ENCODE data around the gene ACTN4. TPM values are rescaled to one million over a fixed set of nuclear protein-coding genes. Genes with fewer than 3 reads are reported as not detected.

The ACTN4 gene
- total RNA-seq, 1 experiment from 2014 or later: 1,462 TPM

GRCh38 chr19:38666663-38667511 is 19.4 kb downstream of the ACTN4 start:
- CTCF ChIA-PET: interaction anchor here (0.6 to 2.6 kb wide), 6 partner anchors 8 to 29 kb away, joined by 3 to 10 read pairs (median 4); no protein-coding TSS in a partner anchor
- intact Hi-C loops (cut with micrococcal nuclease; ENCODE audit: unreplicated experiment): loop anchor here (2.0 kb wide), 2 partner anchors 16 to 26 kb away; no protein-coding TSS in a partner anchor
- peaks cover 98% of the 10 kb centered on the region for H3K36me3 Mint-ChIP-seq (ENCODE audit: insufficient read depth, unreplicated experiment)

GRCh38 chr19:38667661-38668171 is 20.3 kb downstream of the ACTN4 start:
- Mint-ChIP-seq H3K27me3 (ENCODE audit: unreplicated experiment) (no peaks in the 10 kb centered on the region), H3K36me3 (ENCODE audit: insufficient read depth, unreplicated experiment) (peaks cover 98% of the 10 kb centered on the region), H3K4me1 (ENCODE audit: low read depth, unreplicated experiment) (peaks cover 100% of the 10 kb centered on the region), H3K4me3 (ENCODE audit: low read depth, unreplicated experiment) (peak overlapping the region; percentile 29), H3K9me3 (ENCODE audit: low read depth, unreplicated experiment) (no peaks in the 10 kb centered on the region), H3K27ac (ENCODE audit: unreplicated experiment) (peak overlapping the region; percentile 100)
- CTCF ChIA-PET: interaction anchor here (0.7 to 2.6 kb wide), 4 partner anchors 15 to 416 kb away, joined by 3 to 10 read pairs (median 5); no protein-coding TSS in a partner anchor
- no TSS peak for BruUV-seq (replicated peaks)
- intact Hi-C loops (cut with micrococcal nuclease; ENCODE audit: unreplicated experiment): loop anchor here (2.0 kb wide), 2 partner anchors 15 to 25 kb away; no protein-coding TSS in a partner anchor
- DNase-seq: no peak
- no peak for TF ChIP-seq CTCF (IDR thresholded peaks at IDR 0.05; ENCODE audit: unreplicated experiment)

More at GRCh38 chr19:38666663-38667511, 19.4 kb downstream of the ACTN4 start:
- no peaks in the 10 kb centered on the region for H3K27me3 Mint-ChIP-seq (ENCODE audit: unreplicated experiment)
- no TSS peak for BruUV-seq (replicated peaks)
- TF ChIP-seq CTCF (IDR thresholded peaks at IDR 0.05; ENCODE audit: unreplicated experiment): no peak
- no peaks in the 10 kb centered on the region for H3K9me3 Mint-ChIP-seq (ENCODE audit: low read depth, unreplicated experiment)
- H3K4me3 Mint-ChIP-seq (ENCODE audit: low read depth, unreplicated experiment): peak overlapping the region; percentile 29
- H3K27ac Mint-ChIP-seq (ENCODE audit: unreplicated experiment): peak overlapping the region; percentile 100
- peaks cover 100% of the 10 kb centered on the region for H3K4me1 Mint-ChIP-seq (ENCODE audit: low read depth, unreplicated experiment)
- DNase-seq: peak; percentile 74

GRCh38 chr19:38669552-38669951 is 22.1 kb downstream of the ACTN4 start:
- Mint-ChIP-seq H3K4me3 (ENCODE audit: low read depth, unreplicated experiment) (peak overlapping the region; percentile 29), H3K27me3 (ENCODE audit: unreplicated experiment) (no peaks in the 10 kb centered on the region), H3K4me1 (ENCODE audit: low read depth, unreplicated experiment) (peaks cover 91% of the 10 kb centered on the region), H3K27ac (ENCODE audit: unreplicated experiment) (peak overlapping the region; percentile 100), H3K9me3 (ENCODE audit: low read depth, unreplicated experiment) (no peaks in the 10 kb centered on the region), H3K36me3 (ENCODE audit: insufficient read depth, unreplicated experiment) (peaks cover 93% of the 10 kb centered on the region)
- intact Hi-C loops (cut with micrococcal nuclease; ENCODE audit: unreplicated experiment): no loop called here
- DNase-seq: no peak
- no peak for TF ChIP-seq CTCF (IDR thresholded peaks at IDR 0.05; ENCODE audit: unreplicated experiment)
- BruUV-seq (replicated peaks): no TSS peak
- CTCF ChIA-PET: interaction anchor here (0.7 kb wide), 1 partner anchor 13 kb away, joined by 3 read pairs; no protein-coding TSS in a partner anchor

- Mint-ChIP-seq H3K4me3 (ENCODE audit: low read depth, unreplicated experiment) (peak overlapping the region; percentile 29), H3K9me3 (ENCODE audit: low read depth, unreplicated experiment) (no peaks in the 10 kb centered on the region), H3K27me3 (ENCODE audit: unreplicated experiment) (no peaks in the 10 kb centered on the region), H3K4me1 (ENCODE audit: low read depth, unreplicated experiment) (peaks cover 91% of the 10 kb centered on the region), H3K27ac (ENCODE audit: unreplicated experiment) (peak overlapping the region; percentile 100), H3K36me3 (ENCODE audit: insufficient read depth, unreplicated experiment) (peaks cover 95% of the 10 kb centered on the region)
- no TSS peak for BruUV-seq (replicated peaks)
- TF ChIP-seq CTCF (IDR thresholded peaks at IDR 0.05; ENCODE audit: unreplicated experiment): no peak
- DNase-seq: no peak
- CTCF ChIA-PET: interaction anchor here (0.6 to 1.3 kb wide), 6 partner anchors 9 to 217 kb away, joined by 3 to 6 read pairs (median 4); no protein-coding TSS in a partner anchor
- intact Hi-C loops (cut with micrococcal nuclease; ENCODE audit: unreplicated experiment): no loop called here
These were observed 23.5 kb downstream of the ACTN4 start for GRCh38 chr19:38670921-38671398.

All from Calu3 (cell line).